C4-2B (cell line): ENCODE results near the gene FGD5.
A peak's percentile ranks its signal among the peaks of the same experiment; 100 is the strongest.

Experiments used
- H3K27ac ChIP-seq: fragments of 450-650 bp; 2 replicates; pipeline ENCODE4 v1.5.1; 2017
- ZFX ChIP-seq: fragments of 450-650 bp; IDR thresholded peaks from 2 replicates; pipeline ENCODE4 v1.6.1; 2017
- TF ChIP-seq, protein P1 (sequence below): fragments of 450-650 bp; conservative IDR thresholded peaks from 2 replicates; pipeline ENCODE4 v1.5.1; 2017; ENCODE audit warnings: mild to moderate bottlenecking

FGD5 gene

DNA sequence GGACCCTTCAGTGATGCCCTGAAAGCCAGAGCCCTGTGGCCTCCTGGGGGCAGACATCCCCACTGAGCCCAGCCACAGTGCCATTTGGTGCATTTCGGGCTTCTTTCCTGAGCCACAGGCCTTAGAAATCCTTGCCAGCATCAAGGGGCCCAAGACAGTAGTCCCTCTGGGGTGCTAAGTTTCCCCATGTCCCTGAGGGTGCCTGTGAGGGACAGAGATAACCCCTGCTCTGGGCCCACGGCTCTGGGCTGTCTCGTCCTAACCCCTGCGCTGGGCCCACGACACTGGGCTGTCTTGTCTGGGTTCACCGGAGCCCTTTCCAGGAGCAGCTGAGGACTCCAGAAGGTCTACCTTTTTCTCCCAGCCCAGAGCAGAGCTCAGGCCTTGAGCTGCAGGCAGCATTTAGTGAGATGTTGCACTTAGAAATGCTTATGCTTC is 45.1 kb upstream of the FGD5 start:
- TF ChIP-seq ZFX, result no peak
- TF ChIP-seq, protein P1, sequence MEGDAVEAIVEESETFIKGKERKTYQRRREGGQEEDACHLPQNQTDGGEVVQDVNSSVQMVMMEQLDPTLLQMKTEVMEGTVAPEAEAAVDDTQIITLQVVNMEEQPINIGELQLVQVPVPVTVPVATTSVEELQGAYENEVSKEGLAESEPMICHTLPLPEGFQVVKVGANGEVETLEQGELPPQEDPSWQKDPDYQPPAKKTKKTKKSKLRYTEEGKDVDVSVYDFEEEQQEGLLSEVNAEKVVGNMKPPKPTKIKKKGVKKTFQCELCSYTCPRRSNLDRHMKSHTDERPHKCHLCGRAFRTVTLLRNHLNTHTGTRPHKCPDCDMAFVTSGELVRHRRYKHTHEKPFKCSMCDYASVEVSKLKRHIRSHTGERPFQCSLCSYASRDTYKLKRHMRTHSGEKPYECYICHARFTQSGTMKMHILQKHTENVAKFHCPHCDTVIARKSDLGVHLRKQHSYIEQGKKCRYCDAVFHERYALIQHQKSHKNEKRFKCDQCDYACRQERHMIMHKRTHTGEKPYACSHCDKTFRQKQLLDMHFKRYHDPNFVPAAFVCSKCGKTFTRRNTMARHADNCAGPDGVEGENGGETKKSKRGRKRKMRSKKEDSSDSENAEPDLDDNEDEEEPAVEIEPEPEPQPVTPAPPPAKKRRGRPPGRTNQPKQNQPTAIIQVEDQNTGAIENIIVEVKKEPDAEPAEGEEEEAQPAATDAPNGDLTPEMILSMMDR, result no peak
- H3K27ac ChIP-seq, result no peak overlapping the region

GRCh38 chr3:14774431-14774830 is 44.3 kb upstream of the FGD5 start:
- TF ChIP-seq ZFX, result no peak
- TF ChIP-seq, protein P1, result no peak
- no peak overlapping the region for H3K27ac ChIP-seq

DNA sequence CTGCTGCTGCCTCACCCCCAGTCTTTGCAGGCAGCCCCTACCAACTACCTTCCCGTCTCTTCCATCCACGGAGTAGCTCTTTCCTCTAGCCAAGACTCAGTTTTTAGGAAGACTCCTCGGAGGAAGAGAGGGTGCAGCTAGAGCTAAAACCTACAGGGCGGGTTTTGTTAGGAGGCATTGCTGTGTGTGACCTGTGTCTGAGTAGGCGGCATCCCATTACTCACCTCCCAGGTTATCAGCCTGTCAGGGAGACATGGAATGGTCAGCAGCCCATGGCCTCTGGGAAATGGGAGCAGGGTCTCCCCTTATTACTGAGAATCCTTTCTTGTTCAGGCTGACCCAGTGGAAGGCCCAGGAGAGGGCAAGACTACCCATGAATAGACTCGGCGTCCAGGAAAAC is 43.8 kb upstream of the FGD5 start:
- TF ChIP-seq ZFX, result no peak
- TF ChIP-seq, protein P1, result no peak
- H3K27ac ChIP-seq, result no peak overlapping the region

- no peak for TF ChIP-seq ZFX
- TF ChIP-seq, protein P1, result no peak
Measured at GRCh38 chr3:14775563-14775962, 43.2 kb upstream of the FGD5 start.

GRCh38 chr3:14779069-14779685 is 39.6 kb upstream of the FGD5 start:
- no peak for TF ChIP-seq ZFX
- TF ChIP-seq, protein P1, result no peak
- no peak overlapping the region for H3K27ac ChIP-seq

More at GRCh38 chr3:14775563-14775962, 43.2 kb upstream of the FGD5 start:
- no peak overlapping the region for H3K27ac ChIP-seq

DNA sequence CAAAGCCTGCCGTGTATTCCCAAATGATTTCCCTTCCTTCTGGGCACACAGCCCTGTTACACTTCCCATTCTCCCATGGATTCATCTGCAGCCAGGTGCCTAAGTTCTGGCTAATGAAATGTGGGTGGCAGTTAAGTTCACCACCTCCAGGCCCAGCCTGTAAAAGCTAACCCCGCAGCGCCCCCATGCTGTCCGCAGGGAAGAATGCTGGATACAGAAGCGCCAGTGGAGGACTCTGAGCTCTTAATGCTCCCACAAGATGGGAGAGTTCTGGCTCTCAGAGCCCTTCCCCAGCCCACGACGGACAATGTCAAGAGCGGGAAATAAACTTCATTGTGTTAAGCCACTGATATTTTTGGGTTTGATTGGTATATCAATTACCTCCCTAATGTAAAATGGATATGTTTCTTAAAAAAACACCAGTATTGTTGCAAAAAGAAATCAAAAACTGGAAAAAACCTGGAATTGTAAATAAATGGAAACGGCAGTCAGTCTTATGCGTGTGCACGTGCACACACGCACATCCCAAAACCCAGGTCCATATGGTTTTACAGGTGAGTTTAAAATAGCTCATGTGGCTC is 37.7 kb upstream of the FGD5 start:
- no peak overlapping the region for H3K27ac ChIP-seq
- TF ChIP-seq, protein P1, result peak; percentile 74
- no peak for TF ChIP-seq ZFX

- H3K27ac ChIP-seq, result no peak overlapping the region
Measured at GRCh38 chr3:14783480-14784086, 35.2 kb upstream of the FGD5 start.

More at GRCh38 chr3:14783480-14784086, 35.2 kb upstream of the FGD5 start:
- TF ChIP-seq ZFX, result no peak
- TF ChIP-seq, protein P1, result no peak
